Naive B cell (primary cell): Measurements from ENCODE around the gene POFUT2. TPM values are rescaled to one million over a fixed set of nuclear protein-coding genes. Genes with fewer than 3 reads are reported as not detected.
A peak's percentile ranks its signal among the peaks of the same experiment; 100 is the strongest.
"Not testable (repeated sequence)": the region's sequence is repeated elsewhere in the genome, so short reads cannot be mapped to it uniquely, and the experiment has no call there.

Experiments used
- ATAC-seq, 2 donors: fragments of 150-1000 bp; cut with Tn5 transposase; 2 replicates each; pipeline ENCODE4 v1.10.0; 2021; ENCODE audit warnings: low read depth in 2 of 2, mild to moderate bottlenecking in 2 of 2, moderate library complexity in 2 of 2
- DNase-seq: peaks from one replicate; pipeline ENCODE4 v3.0.0; 2022
- H3K27ac Mint-ChIP-seq, 6 donors: one replicate each; pipeline ENCODE4 v1.8.0; 2020 to 2022; ENCODE audit warnings: mild to moderate bottlenecking in 6 of 6, mixed read lengths in 6 of 6, moderate library complexity in 5 of 6, inconsistent platforms in 2 of 6
- H3K27me3 Mint-ChIP-seq, 3 donors: one replicate each; pipeline ENCODE4 v1.8.0; 2021 to 2022; ENCODE audit warnings: mixed read lengths in 3 of 3, mild to moderate bottlenecking in 1 of 3
- H3K36me3 Mint-ChIP-seq, 2 donors: one replicate each; pipeline ENCODE4 v1.8.0; 2020 to 2022; ENCODE audit warnings: mixed read lengths in 2 of 2, inconsistent platforms in 1 of 2, mild to moderate bottlenecking in 1 of 2
- H3K4me1 Mint-ChIP-seq, 3 donors: one replicate each; pipeline ENCODE4 v1.8.0; 2020 to 2022; ENCODE audit warnings: mixed read lengths in 3 of 3, inconsistent platforms in 1 of 3, mild to moderate bottlenecking in 1 of 3, moderate library complexity in 1 of 3
- H3K4me3 Mint-ChIP-seq, 8 donors: one replicate each; pipeline ENCODE4 v1.8.0; 2020 to 2022; ENCODE audit warnings: mild to moderate bottlenecking in 8 of 8, mixed read lengths in 8 of 8, moderate library complexity in 8 of 8, inconsistent platforms in 2 of 8
- H3K9me3 Mint-ChIP-seq, 7 donors: one replicate each; pipeline ENCODE4 v1.8.0; 2020 to 2022; ENCODE audit warnings: mixed read lengths in 7 of 7, mild to moderate bottlenecking in 5 of 7, inconsistent platforms in 2 of 7, moderate library complexity in 1 of 7
- polyA plus RNA-seq, 6 donors: library from polyadenylated mRNA; unstranded; fragments of 300-500 nt; fragmentation: Illumina TruSeq; gene quantifications; one replicate each; pipeline ENCODE4 v1.2.3, GENCODE V29; 2021; ENCODE audit warnings: low read depth in 6 of 6

Gene POFUT2
- polyA plus RNA-seq, 6 donors from 2014 or later, result 2.8 to 10.2 (median 5.2) TPM

GRCh38 chr21:45313682-45314081 lies 26.0 kb upstream of the POFUT2 start:
- peaks cover 15 to 52% (median 25%) of the 10 kb centered on the region in 3 donors for H3K27me3 Mint-ChIP-seq
- no peak overlapping the region for H3K27ac Mint-ChIP-seq
- no peak for DNase-seq

DNA sequence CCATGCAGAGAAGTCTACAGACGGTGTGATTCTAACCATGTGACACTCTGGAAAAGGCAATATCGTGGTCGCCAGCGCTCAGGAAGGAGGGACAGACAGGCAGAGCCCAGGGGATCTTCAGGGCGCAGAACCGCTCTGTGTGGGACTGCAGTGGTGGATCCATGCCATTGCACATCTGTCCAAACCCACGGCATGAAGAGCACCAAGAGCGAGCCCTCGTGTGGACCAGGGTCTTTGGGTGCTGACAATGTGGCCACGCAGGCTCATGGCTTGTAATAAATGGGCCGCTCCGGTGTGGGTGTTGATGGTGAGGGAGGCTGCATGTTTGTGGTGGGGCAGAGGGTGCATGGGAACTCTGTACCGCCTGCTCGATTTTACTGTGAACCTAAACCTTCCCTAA lies 25.3 kb upstream of the POFUT2 start:
- H3K9me3 Mint-ChIP-seq, result peaks cover 0 to 11% (median 5%) of the 10 kb centered on the region in 7 donors
- no peak overlapping the region for H3K4me3 Mint-ChIP-seq
- peaks cover 0 to 4% of the 10 kb centered on the region in 2 donors for H3K36me3 Mint-ChIP-seq
- H3K27ac Mint-ChIP-seq, result no peak overlapping the region
- no peak for ATAC-seq
- DNase-seq, result no peak
- no peaks in the 10 kb centered on the region for H3K4me1 Mint-ChIP-seq
- peaks cover 17 to 56% (median 25%) of the 10 kb centered on the region in 3 donors for H3K27me3 Mint-ChIP-seq

More at GRCh38 chr21:45313682-45314081, 26.0 kb upstream of the POFUT2 start:
- peaks cover 0 to under 1% (median 0%) of the 10 kb centered on the region in 3 donors for H3K4me1 Mint-ChIP-seq
- no peak overlapping the region for H3K4me3 Mint-ChIP-seq
- peaks cover 0 to 4% of the 10 kb centered on the region in 2 donors for H3K36me3 Mint-ChIP-seq
- H3K9me3 Mint-ChIP-seq, result peaks cover 0 to 11% (median 5%) of the 10 kb centered on the region in 7 donors
- no peak for ATAC-seq

DNA sequence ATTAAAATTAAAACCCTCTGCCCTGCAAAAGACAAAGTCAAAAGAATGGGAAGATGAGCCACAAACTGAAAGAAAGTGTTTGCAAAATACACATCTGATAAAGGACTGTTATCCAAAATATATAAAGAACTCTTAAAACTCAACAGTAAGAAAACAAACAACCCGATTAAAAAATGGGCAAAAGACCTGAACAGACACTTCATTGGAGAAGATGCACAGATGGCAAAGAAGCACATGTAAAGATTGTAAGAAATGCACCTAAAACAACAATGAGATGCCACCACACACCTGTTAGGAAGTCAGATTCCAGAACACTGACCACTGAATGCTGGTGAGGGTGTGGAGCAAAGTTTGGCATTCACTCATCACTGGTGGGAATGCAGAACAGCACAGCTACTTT lies 24.6 kb upstream of the POFUT2 start:
- H3K4me3 Mint-ChIP-seq, result no peak overlapping the region
- H3K27me3 Mint-ChIP-seq, result peaks cover 23 to 63% (median 25%) of the 10 kb centered on the region in 3 donors
- H3K36me3 Mint-ChIP-seq, result peaks cover 0 to 4% of the 10 kb centered on the region in 2 donors
- peaks cover 0 to 11% (median 5%) of the 10 kb centered on the region in 7 donors for H3K9me3 Mint-ChIP-seq
- H3K27ac Mint-ChIP-seq, result peak overlapping the region in 1 of 6 donors; percentile 3
- DNase-seq (no peak), ATAC-seq (no peak)
- H3K4me1 Mint-ChIP-seq, result no peaks in the 10 kb centered on the region

DNA sequence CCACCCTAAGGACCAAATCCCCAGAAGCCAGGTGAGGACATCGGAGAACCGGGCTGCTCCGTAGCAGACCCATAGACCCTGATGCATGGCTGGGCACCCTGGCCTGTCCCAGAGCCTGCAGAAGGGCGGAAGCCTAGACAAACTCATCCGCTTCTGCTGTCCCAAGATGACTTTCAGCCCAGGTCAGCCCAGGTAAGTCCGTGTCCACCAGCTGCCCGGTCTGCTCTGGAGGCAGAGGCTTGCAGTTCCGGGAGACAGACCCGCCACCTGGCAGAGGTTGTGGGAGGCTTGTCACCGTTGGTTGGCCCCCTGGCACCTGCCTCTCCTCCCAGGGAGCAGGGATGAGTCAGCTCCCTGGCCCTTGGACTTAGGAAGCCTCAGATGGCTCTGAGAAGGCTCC lies 22.8 kb upstream of the POFUT2 start:
- Mint-ChIP-seq H3K27ac (no peak overlapping the region), H3K9me3 (peaks cover 0 to 11% (median 5%) of the 10 kb centered on the region in 7 donors), H3K36me3 (peaks cover 0 to 4% of the 10 kb centered on the region in 2 donors), H3K4me1 (no peaks in the 10 kb centered on the region), H3K4me3 (no peak overlapping the region), H3K27me3 (peaks cover 19 to 58% (median 23%) of the 10 kb centered on the region in 3 donors)
- no peak for ATAC-seq
- no peak for DNase-seq

GRCh38 chr21:45309987-45310381 lies 22.3 kb upstream of the POFUT2 start:
- peaks cover 19 to 61% (median 23%) of the 10 kb centered on the region in 3 donors for H3K27me3 Mint-ChIP-seq
- H3K27ac Mint-ChIP-seq, result no peak overlapping the region
- peaks cover 0 to 11% (median 5%) of the 10 kb centered on the region in 7 donors for H3K9me3 Mint-ChIP-seq
- ATAC-seq (no peak), DNase-seq (no peak)
- H3K36me3 Mint-ChIP-seq, result peaks cover 0 to 4% of the 10 kb centered on the region in 2 donors
- H3K4me3 Mint-ChIP-seq, result no peak overlapping the region
- H3K4me1 Mint-ChIP-seq, result no peaks in the 10 kb centered on the region

DNA sequence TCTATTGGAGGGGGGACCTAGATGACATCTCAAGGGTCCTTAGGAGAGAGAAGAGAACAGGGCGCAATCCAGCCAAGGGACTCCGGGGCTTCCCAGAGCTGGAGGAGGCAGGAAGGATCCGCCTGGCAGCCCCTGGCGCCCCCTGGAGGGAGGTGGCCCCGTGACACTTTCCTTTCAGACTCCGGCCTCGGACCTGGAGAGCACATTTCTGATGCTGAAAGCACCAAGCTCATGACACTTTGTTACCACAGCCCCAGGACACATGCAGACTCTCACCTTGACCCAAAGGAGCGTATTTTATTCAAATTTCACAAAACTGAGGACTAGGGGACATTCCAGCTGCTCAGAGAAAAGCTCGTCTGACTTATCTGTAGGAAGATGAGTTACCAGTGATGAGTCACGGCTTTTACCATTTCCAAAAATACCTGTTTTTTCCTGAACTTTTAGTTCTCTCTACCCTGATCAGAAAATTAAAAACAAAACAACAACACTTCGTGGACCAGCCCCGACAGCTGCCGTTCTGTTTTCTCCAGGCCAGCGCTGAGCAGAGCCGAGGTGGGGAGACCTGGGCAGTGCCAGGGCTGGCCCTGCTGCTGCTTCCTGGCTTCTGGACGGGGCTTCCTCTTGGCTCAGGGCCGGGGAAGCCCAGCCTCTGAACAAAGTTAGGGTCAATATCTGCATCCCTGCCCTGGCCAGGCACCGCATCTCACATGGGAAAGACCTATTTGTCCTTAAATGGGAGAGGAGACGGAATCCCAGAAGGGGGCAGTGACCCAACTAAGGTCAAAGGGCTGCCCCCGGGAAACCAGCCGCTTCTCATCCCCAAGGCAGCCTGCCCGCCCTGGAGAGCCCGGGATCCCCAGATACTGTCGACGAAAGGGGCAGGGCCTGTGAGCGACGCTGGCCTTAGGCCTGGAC lies 21.6 kb upstream of the POFUT2 start:
- no peaks in the 10 kb centered on the region for H3K4me1 Mint-ChIP-seq

GRCh38 chr21:45308194-45309068 lies 20.7 kb upstream of the POFUT2 start:
- H3K9me3 Mint-ChIP-seq, result peaks cover 0 to 11% (median 5%) of the 10 kb centered on the region in 7 donors
- peak overlapping the region in 1 of 6 donors; percentile 33 for H3K27ac Mint-ChIP-seq
- peaks cover 14 to 61% (median 30%) of the 10 kb centered on the region in 3 donors for H3K27me3 Mint-ChIP-seq
- ATAC-seq (no peak), DNase-seq (no peak)
- peaks cover 0 to 4% of the 10 kb centered on the region in 2 donors for H3K36me3 Mint-ChIP-seq
- no peak overlapping the region for H3K4me3 Mint-ChIP-seq
- no peaks in the 10 kb centered on the region for H3K4me1 Mint-ChIP-seq

More for the DNA sequence above, 21.6 kb upstream of the POFUT2 start:
- Mint-ChIP-seq H3K36me3 (peaks cover 0 to 4% of the 10 kb centered on the region in 2 donors), H3K4me3 (peak overlapping the region in 1 of 8 donors; percentile 8), H3K27ac (peak overlapping the region in 3 of 6 donors; percentile 15 to 83 (median 33)), H3K9me3 (peaks cover 0 to 11% (median 5%) of the 10 kb centered on the region in 7 donors), H3K27me3 (peaks cover 19 to 63% (median 25%) of the 10 kb centered on the region in 3 donors)
- no peak for DNase-seq
- no peak for ATAC-seq

DNA sequence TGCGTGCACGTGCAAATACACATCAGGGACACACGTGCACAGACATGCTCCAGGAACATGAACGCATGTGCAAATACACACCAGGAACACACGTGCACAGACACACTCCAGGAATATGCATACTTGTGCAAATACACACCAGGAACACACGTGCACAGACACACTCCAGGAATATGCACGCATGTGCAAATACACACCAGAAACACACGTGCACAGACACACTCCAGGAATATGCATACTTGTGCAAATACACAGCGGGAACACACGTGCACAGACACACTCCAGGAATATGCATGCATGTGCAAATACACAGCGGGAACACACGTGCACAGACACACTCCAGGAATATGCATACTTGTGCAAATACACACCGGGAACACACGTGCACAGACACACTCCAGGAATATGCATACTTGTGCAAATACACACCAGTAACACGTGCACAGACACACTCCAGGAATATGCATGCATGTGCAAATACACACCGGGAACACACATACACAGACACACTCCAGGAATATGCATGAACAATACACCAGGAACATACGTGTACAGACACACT lies 20.0 kb upstream of the POFUT2 start:
- not testable (repeated sequence) for DNase-seq, H3K36me3 Mint-ChIP-seq, ATAC-seq, H3K4me3 Mint-ChIP-seq, H3K27ac Mint-ChIP-seq, H3K4me1 Mint-ChIP-seq
- peaks cover 0 to 11% (median 5%) of the 10 kb centered on the region in 7 donors for H3K9me3 Mint-ChIP-seq
- H3K27me3 Mint-ChIP-seq, result peaks cover 11 to 59% (median 30%) of the 10 kb centered on the region in 3 donors

DNA sequence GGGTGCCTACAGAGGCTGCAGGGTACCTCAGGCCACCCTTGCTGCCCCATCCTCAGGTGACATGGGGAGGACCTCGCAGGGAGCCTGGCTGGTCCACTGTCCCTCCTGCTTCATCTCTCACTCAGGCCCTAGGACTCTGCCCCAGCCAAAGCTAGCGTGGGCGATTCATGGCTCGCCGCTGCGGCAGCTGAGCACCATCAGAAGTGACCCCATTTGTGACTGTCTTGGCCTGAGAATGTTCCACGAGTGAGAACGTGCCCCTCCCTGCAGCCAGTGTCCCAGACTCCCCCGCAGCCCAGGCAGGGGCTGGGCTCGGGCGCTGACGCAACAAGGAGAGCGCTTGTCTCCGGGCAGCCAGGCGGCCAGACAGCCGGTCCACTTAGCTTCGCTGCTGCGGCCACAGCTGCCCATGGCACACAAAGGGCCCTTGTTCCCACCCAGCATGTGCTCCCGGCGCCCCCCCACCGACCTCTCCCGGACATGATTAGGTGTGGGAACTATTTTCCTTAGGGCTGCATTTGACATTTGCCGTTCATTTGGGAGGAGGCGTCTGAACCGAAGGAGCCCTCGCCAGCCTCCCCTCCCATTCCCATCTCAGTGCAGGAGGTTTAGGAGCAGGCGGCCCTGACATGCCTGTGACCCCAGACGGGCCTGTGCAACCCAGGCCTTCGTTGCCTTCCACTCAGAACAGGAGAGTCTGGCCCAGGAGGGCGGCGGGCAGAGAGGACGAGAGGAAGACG lies 19.3 kb upstream of the POFUT2 start:
- H3K36me3 Mint-ChIP-seq, result peaks cover 0 to 4% of the 10 kb centered on the region in 2 donors
- H3K27me3 Mint-ChIP-seq, result peaks cover 5 to 52% (median 28%) of the 10 kb centered on the region in 3 donors
- H3K27ac Mint-ChIP-seq, result peak overlapping the region in 1 of 6 donors; percentile 70
- no peaks in the 10 kb centered on the region for H3K4me1 Mint-ChIP-seq
- H3K4me3 Mint-ChIP-seq, result no peak overlapping the region
- peaks cover 0 to 5% (median 2%) of the 10 kb centered on the region in 7 donors for H3K9me3 Mint-ChIP-seq
- DNase-seq (no peak), ATAC-seq (no peak)

GRCh38 chr21:45306453-45306831 lies 18.7 kb upstream of the POFUT2 start:
- H3K27ac Mint-ChIP-seq, result no peak overlapping the region
- no peaks in the 10 kb centered on the region for H3K4me1 Mint-ChIP-seq
- ATAC-seq, result no peak
- no peak overlapping the region for H3K4me3 Mint-ChIP-seq
- peaks cover 3 to 47% (median 23%) of the 10 kb centered on the region in 3 donors for H3K27me3 Mint-ChIP-seq
- no peak for DNase-seq
- H3K9me3 Mint-ChIP-seq, result no peaks in the 10 kb centered on the region
- peaks cover 0 to 2% of the 10 kb centered on the region in 2 donors for H3K36me3 Mint-ChIP-seq

DNA sequence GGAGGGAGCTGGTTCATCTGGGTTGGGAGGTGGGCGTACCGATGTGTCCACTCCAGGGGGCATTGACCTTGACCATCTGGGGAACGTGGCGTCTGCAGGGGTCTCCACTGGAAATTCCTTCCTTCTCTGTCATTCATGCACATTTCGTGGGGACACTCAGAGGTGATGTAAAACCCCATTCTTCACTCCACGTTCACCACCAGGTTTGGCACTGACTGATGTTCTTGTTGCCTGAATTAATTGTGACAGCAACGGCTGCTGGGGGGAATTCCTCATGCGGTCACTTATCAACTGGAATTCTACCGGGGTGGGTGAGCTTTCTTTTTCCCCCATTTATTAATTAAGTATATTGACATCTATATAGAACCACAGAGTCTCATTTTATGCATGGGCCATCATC lies 18.1 kb upstream of the POFUT2 start:
- H3K36me3 Mint-ChIP-seq, result no peaks in the 10 kb centered on the region
- ATAC-seq (no peak), DNase-seq (no peak)
- H3K4me3 Mint-ChIP-seq, result no peak overlapping the region
- no peaks in the 10 kb centered on the region for H3K9me3 Mint-ChIP-seq
- no peak overlapping the region for H3K27ac Mint-ChIP-seq
- H3K27me3 Mint-ChIP-seq, result peaks cover 0 to 41% (median 17%) of the 10 kb centered on the region in 3 donors
- no peaks in the 10 kb centered on the region for H3K4me1 Mint-ChIP-seq

GRCh38 chr21:45304945-45305344 lies 17.2 kb upstream of the POFUT2 start:
- Mint-ChIP-seq H3K9me3 (no peaks in the 10 kb centered on the region), H3K36me3 (no peaks in the 10 kb centered on the region), H3K4me3 (no peak overlapping the region), H3K4me1 (no peaks in the 10 kb centered on the region), H3K27ac (no peak overlapping the region), H3K27me3 (peaks cover 0 to 41% (median 17%) of the 10 kb centered on the region in 3 donors)
- ATAC-seq, result no peak
- DNase-seq, result no peak
